ENCODE results near the gene COBLL1.
"Not testable (repeated sequence)": the region's sequence is repeated elsewhere in the genome, so short reads cannot be mapped to it uniquely, and the experiment has no call there.

Gene COBLL1

DNA sequence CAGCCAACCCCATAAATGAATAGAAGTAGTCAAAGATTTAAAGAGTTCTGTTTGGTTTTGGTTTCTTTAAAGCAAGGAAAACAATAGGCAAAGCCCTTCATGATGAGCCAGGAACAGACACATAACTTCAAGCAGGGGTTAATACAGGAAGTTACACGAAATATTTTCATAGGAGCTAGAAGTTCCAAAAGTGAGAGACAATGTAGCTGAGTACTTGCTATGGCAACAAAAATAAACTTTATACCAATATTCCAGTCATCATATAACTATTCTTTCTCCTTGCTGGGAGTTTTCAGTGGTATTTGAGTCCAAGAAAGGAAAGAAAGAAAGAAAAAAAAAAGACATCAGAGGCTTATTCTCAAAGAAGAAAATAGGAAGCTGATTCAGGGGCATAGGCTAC, 56.2 kb downstream of the COBLL1 start:
- no peak for FAIRE-seq

DNA sequence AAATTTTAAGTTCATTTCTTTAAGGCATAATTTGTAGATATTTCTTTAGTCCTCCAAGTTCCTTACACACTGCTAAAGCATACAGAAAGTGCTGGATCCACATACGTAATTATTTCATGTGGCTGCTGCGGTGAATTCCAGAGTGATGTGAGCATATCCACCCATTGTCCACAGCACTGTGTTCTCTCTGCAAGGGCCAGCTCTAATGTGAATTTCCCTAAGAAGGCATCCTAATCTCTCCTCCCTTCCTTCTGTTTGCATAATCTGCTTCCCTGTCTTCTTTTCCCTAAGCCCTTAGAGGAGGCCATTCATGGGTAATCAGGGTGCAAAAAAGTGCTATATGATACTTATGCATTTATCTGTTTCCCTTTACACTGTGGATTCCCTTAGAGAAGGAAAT, 57.2 kb downstream of the COBLL1 start:
- FAIRE-seq: no peak

DNA sequence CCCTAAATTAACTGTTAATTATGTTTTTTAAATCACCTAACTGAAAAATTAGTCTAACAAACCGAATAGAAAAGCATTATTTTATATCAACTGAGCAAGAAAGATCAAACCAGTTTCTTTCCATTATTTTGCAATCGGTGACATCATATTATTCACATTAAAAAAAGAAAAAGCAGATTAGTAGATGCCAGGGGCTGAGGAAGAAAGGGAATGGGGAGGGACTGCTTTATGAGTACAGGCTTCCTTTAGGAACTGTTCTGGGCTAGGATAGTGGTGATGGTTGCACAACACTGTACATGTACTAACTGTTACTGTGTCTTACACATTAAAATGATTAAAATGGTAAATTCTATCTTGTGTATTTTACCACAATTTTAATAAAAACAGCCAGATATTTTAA, 59.3 kb downstream of the COBLL1 start:
- no peak for FAIRE-seq

DNA sequence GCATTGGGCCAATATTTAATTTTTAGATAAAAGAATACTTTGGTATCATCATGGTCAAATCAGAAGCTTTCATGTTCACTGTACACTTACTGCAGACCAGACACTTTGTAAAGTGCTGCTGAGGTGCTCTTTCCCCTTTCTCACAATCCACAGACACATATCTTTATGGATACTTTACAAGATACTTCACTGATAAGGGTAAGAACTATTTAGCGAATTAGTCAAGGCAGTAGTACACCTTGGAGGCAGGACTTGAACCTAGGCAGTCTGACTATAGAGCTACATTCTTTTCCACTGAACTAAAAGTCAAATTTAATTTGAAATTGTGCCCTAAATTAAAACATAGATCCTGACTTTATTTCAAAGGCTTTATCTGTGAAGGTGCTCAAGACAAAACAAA, 60.2 kb downstream of the COBLL1 start:
- FAIRE-seq: no peak

DNA sequence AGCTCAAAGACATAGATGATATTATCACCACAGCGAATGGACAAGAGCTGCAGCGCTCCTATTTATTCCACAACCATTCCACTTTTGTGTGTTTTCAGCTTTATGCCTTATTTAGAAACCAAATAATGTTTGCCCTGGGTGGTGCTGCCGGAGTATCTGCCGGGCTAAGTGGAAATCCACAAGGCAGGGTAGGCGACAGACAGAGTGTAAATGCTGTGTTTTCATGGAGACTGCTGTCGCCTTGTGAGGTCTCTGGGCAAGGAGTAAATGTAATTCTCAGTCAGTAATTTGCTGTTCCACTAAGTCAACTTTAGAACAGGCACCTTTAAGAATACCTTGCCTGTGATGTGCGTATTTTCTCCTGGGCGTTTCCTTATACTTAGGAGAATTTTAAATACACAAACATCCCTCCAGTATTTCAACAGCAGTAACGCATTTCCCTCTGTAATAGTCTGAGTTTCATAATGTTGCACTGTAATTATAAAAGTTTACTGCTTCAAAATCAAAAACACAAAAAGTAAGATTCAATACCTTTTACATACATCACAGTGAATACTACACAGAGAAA, 60.9 kb downstream of the COBLL1 start:
- no peak for FAIRE-seq

DNA sequence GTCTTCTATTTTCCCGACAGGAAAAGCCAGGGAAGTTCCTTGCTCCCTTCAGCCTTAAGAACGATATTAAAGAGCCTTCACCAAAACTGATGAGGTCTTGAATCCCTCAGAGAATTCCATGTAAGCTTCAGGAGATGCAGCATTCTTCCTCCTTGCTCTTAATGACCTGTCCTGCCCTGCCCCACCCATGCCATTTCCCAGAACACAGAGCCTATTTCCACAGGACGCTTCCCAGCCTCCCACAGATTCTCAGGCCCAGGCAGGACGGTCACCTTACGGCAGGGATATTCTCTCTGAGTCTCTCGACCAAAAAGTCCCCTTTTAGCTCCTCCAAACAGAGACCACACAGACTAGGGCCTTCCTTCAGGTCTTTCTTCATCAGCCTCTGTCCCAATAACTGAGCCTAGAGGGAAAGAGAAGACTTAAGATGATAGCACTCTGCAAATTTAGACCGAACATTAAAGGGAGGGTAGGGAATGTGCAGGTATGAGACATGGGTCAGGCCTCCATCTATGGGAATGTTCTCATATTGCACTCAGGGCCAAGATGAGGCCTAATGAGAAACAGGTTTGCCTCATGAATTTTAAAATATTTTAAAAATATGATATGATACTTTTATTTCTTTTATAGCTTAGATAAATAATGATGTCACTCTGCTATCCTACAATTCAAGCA, 62.1 kb downstream of the COBLL1 start:
- no peak for FAIRE-seq

DNA sequence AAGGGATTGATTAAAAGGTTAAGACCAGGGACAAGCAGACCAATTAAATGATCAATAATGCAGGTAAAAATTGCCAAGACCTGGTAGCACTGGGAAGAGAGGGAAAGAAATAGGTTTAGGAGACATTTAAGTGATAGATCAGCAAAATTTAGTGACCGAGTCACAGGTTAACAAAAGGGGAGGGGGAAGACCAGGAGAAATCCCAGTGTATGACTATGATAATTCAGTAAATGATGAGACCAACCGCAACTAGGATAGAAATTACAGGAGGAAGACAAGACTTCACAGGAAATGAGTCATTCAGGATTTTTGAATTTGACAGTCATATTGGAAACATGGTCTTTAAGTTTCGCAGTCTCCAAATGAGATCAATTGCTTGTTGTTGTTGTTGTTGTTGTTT, 62.9 kb downstream of the COBLL1 start:
- no peak for FAIRE-seq

DNA sequence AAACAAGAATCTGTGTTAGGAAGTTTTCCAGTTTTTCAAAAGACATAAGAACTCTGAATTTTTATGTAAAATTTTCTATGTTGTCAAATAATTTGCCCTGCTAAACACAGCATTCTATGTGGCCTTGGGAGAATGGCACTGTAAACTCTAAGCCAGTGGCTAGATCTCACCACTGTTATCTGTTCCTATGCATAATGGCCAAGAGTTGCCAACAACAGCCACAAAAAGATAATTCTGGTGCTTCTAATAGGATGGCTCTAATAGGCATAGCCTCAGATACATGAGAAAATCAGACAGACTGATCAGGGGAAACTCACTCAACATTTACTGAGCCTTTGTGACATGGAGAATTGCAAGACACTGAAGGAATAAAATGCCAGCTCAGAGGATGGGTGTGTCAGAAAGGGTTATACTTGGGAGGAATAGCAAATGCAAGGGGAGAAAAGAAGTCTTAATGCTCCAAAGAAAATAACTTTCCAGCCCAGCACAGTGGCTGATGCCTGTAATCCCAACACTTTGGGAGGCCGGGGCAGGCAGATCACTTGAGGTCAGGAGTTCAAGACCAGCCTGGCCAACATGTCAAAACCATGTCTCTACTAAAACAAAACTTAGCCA, 63.7 kb downstream of the COBLL1 start:
- FAIRE-seq: no peak

DNA sequence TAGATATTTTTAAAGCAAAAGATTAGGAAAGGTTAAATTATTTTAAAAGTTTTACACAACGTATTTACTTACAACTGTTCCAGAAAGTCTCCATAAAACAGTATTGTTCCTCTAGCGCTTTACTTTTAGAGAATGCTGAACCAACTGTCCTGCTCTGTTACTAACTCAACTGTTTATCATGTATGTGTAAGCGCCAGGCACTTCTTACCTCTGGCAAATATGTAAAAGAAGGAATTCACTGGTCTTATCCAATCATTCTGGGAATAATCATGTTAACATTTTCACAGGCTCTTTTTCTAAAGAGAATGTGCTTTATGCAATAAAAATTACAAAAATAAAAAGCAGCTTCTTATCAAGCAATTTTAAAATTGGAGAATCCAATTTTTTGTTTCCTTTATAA, 68.0 kb downstream of the COBLL1 start:
- no peak for FAIRE-seq

DNA sequence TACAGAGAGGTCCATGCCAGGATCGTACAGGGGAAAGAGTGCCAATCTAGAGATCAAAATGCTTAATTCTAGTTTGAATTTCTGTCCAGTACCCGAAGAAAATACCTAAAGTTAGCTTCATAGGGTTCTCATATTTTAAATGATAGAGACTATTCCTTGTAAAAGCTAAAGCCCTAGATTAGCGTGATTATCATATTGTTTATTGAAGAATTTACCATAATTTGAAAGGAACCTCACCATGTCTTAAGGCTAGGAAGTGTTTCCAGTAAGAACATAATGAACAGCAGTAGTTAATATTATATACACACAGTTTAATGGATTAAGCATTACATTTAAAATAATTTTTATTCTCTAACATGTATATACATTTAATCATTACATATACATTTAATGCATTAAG, 68.5 kb downstream of the COBLL1 start:
- FAIRE-seq: no peak

DNA sequence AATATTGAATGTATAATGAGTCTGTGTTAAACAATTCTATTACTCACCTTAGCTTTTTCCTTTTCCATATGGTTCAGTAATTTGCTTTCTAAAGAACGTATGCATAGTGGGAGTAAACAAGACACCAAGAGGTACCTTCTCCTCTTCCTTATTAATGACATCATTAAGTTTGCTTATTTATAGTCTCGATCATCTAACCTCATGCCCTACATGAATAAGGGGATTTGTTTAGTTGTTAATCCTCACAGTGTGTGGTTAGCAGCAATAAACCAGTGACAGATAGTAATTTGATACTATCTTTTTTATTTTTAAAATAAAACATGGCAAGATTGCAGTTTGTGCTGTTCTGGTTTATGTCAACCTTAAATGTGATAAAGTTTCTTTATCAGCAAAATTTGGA, 69.7 kb downstream of the COBLL1 start:
- no peak for FAIRE-seq

DNA sequence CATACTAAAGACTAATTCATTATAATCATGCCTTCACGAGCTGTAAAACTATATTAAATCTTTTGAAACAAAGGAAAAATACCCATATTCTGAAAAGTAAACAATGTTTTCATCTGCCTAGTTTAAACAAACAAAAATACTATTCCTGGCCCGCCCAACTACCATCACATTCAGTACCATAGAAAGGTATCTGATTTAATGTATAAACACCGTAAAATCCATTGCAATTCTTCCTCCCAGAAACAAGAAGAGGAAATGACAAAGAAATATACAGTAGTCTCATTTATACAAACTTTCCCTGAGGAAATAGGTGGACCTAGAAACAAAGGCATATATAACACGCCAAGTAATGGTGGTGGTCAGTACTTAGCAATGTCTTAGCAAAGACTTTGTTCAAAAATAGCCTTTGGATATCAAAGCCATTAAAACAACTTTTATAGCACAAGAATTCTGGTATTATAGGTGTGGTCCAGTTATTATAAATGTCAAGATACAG, 71.2 kb downstream of the COBLL1 start:
- FAIRE-seq: peak; percentile 9

DNA sequence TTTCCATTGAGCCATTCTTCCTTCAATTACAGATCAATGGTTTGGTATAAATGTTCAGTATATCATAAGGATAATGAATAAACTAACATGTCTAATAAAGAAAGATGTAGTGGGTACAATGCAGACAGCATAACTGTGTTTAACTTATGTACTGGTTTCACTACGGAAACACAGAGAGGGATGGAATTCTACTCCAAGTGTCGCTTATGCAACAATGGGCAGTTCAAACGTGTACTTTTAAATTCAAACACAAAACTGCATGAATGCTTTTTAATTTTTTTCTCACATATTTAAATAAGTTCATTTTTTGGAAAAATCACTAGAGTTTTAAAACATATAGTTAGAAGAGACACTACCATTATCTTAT, 74.7 kb downstream of the COBLL1 start:
- no peak for FAIRE-seq

DNA sequence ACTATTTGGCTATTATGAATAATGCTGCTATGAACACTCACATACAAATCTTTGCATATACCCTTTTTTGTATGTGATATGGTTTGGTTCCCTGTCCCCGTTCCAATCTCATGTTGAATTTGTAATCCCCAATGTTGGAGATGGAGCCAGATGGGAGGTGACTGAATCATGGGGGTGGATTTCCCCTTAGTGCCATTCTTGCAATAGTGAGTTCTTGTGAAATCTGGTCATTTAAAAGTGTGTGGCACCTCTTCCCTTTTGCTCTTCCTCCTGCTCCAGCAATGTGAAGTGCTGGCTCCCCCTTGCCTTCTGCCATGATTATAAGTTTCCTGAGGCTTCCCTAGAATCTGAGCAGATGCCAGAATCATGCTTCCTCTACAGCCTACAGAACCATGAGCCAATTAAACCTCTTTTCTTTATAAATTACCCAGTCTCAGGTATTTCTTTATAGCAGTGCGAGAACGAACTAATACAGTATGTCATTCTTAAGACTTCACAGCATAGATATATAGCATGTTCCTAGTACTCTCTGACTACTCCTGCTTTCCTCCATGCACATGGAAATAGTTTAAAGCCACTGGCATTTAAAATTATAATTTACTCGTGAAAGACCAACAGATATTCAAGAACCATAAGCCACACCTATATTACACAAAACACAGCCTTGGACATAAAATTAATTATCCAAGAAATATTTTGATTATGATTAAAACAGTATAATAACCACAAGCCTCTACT, 75.2 kb downstream of the COBLL1 start:
- FAIRE-seq: no peak

DNA sequence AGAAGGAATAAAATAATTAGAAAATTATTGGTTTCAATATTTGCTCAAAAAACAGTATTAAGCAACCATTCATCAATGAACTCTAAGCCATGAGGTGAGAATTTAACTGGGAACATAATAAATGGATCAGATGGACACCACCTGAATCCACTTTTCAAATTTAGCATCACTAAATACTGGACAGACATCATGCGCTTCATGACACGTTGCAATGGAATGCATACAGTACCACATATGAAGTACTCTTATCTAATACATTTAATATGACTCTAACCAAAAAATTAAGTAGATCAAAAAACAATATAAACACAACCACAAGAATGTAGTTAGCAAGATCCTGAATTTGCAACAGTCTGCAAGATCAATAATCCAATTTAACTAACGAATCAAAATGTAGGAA, 76.6 kb downstream of the COBLL1 start:
- no peak for FAIRE-seq

DNA sequence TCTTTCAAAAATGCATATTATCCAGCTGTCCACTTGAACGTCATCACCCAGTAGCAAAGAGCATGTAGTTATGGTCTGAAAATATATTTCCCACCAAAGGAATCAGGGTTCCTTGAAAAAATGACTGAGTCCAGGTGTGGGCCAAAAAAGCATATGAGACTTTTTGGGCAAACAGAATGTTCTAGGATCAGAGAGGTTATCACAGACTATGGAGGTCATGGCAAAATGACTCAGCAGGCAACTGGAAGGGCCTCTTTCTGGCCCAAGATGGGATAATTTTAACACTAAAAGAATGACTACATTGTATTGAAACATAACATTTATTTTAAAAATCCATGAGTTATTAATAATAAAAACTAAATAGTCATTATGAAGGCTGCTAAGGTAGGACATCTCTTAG, 77.1 kb downstream of the COBLL1 start:
- no peak for FAIRE-seq

DNA sequence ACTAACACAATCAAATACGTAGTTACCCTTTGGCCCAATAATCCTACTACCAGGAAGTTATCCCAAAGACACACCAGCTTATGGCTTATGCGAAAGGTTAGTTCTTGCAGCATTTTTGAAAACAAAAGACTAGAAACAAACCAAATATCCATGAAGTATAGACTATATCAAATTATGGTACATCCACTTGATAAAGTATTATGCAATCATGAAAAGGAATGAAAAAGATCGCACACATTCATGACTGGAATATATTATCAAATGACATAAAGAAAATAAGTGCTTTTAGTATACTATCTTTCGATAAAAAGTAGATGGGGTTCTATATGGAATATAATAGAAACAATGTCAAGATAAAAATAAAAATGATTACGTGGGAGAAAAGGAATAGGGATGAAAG, 78.2 kb downstream of the COBLL1 start:
- no peak for FAIRE-seq

DNA sequence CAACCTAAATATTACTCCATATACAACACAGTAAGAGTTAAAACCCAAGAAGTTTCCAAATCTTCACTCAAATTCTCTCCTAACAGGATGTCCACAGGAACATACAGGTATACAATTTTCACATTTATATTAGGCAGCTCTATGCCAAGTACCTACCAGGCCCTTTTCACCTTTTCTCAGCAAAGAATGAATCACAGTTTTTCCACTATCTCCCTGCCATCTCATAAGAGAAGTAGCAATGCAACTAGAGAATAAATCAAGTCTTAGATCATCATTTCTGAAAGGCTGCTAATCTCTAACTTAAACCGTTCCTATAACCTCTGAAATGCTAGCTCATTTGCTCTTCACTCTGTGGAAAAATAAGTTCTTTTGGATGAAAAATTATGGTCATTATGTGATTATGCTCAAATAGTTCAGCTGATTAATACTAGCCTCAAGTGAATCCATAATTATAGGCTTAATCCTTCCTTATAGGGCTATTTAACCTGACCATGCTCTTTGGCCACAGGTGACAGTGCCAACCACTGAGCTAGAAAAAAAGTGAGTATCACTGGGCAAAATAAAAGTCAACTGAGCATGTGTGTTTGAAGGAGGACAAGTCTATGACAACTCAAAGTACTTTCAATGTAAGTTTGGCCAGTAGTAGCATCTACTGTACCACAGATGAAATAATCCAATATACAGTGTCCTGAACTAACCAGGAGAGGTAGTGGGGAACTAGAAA, 79.7 kb downstream of the COBLL1 start:
- FAIRE-seq: no peak

DNA sequence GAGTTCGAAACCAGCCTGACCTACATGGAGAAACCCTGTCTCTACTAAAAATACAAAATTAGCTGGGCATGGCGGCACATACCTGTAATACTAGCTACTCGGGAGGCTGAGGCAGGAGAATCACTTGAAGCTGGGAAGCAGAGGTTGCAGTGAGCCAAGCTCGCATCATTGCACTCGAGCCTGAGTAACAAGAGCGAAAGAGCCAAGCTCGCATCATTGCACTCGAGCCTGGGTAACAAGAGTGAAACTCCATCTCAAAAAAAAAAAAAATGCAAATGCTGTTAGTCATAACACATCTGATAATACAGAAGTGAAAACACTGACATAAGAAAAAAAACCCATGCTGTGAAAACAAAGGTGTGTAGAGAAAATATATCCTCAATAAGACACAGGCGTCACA, 80.4 kb downstream of the COBLL1 start:
- not testable (repeated sequence) for FAIRE-seq

DNA sequence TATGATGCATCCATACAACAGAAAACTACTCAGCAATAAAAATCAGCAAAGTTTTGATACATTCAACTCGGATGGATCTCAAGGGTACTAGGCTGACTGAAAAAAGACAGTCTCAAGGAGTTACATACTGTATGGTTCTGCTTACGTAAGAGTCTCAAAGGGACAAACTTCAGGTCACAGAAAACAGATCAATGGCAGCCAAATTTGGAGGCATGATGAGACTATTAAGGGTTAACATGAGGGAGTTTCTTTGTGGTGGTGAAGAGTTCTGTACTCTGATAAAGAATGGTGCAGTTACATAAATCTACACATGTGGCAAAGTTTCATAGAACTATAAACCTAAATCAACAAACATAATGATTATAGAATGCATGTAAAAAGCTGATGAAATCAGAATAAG, 81.4 kb downstream of the COBLL1 start:
- no peak for FAIRE-seq

DNA sequence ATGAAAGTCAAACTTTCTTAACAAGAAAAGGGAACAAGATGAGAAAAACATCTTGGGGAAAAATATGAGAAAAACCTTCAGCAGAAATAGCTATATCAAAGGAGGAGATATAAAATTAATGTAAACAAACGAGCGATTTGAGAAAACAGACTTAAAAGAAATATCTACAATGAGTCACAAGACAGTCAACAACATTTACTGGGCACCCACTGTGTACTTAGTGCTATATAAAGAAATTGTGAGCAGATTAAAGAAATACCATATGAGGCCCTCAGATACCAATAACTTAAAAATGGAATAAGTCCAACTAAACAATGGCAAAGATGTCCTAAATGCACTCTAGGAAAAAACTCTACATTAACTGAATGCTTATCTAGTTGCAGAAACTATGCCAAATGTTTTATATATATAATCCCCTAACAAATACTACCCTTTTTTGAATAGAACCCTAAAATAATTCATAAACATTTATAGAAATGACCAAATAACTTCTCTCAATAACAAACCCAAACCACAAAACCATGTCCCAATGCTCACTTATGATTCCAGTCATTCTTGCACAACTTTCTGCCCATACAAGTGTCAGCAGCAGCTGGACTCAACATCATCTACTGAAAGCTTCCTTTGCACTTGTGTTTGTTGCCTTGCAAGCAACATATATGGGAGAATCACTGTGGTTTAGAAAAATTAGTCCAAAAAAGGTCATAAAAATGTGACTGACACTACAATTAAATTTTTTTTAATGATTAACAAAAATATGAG, 83.5 kb downstream of the COBLL1 start:
- FAIRE-seq: no peak

DNA sequence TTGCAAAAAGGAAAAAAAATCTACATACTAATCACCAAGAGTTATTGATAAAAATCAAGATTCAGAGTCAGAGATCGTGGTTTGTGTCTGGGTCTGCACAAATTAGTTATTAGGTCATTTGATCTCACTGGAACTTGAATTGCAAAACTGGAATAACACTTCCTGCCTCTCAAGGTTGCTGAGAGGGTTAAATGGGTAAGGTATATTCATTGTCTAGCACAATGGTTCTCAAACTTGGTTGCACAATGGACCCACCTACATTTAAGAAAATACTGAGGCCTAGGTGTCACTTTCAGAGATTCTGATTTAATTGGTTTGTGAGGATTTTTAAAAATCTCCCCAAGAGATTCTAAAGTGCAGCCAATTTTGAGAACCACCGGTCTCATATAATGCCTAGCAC, 84.8 kb downstream of the COBLL1 start:
- FAIRE-seq: no peak

DNA sequence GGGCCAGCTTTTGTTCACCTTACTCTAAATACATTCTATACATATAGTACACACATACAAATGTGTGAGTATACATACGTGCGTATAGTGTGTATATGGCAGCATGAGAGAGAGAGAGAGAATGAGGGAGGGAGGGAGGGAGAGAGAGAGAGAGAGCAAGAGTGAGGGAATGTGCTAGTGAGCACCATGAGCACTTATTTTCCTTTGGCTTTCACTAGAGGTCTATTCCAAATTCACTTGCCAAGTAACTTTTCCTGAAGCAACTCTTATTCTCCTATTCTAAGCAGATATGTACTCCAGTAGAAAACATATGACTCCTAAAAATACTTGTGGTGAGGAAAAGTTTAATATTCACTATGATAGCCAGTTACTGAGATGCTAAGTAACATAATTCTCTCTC, 85.7 kb downstream of the COBLL1 start:
- no peak for FAIRE-seq
